ENCODE results near the gene PIRT. TPM values are rescaled to one million over a fixed set of nuclear protein-coding genes. Genes with fewer than 3 reads are reported as not detected.

PIRT gene
- total RNA-seq, 6 experiments from 2014 or later = not detected

GRCh38 chr17:10809605-10810004 lies 28.3 kb downstream of the PIRT start:
- Mint-ChIP-seq H3K36me3 (ENCODE audit: low read depth) (peaks cover 4% of the 10 kb centered on the region; the same call in 1 of the 2 replicates), H3K4me1 (ENCODE audit: low read depth) (no peaks in the 10 kb centered on the region), H3K27me3 (ENCODE audit: insufficient read depth) (peaks cover 2% of the 10 kb centered on the region), H3K27ac (no peak overlapping the region), H3K9me3 (peaks cover 37% of the 10 kb centered on the region; the same call in 1 of the 2 replicates), H3K4me3 (no peak overlapping the region)
- DNase-seq = no peak
- no peak for TF ChIP-seq CTCF (IDR thresholded peaks at IDR 0.05)

GRCh38 chr17:10807704-10808128 lies 30.2 kb downstream of the PIRT start:
- no peaks in the 10 kb centered on the region for H3K36me3 Mint-ChIP-seq (ENCODE audit: low read depth)
- peaks cover 26% of the 10 kb centered on the region; the same call in 1 of the 2 replicates for H3K9me3 Mint-ChIP-seq
- H3K4me3 Mint-ChIP-seq = no peak overlapping the region
- no peaks in the 10 kb centered on the region for H3K4me1 Mint-ChIP-seq (ENCODE audit: low read depth)
- no peak for DNase-seq
- peaks cover 3% of the 10 kb centered on the region; the same call in 1 of the 2 replicates for H3K27me3 Mint-ChIP-seq (ENCODE audit: insufficient read depth)
- H3K27ac Mint-ChIP-seq = no peak overlapping the region
- no peak for TF ChIP-seq CTCF (IDR thresholded peaks at IDR 0.05)

- Mint-ChIP-seq H3K4me1 (ENCODE audit: low read depth) (no peaks in the 10 kb centered on the region), H3K36me3 (ENCODE audit: low read depth) (no peaks in the 10 kb centered on the region), H3K27me3 (ENCODE audit: insufficient read depth) (peaks cover 3% of the 10 kb centered on the region; the same call in 1 of the 2 replicates), H3K27ac (no peak overlapping the region), H3K4me3 (no peak overlapping the region), H3K9me3 (peaks cover 26% of the 10 kb centered on the region)
- no peak for DNase-seq
- TF ChIP-seq CTCF (IDR thresholded peaks at IDR 0.05) = no peak
These were observed 31.2 kb downstream of the PIRT start for GRCh38 chr17:10806545-10807262.

- Mint-ChIP-seq H3K27me3 (ENCODE audit: insufficient read depth) (peaks cover 3% of the 10 kb centered on the region; the same call in 1 of the 2 replicates), H3K9me3 (peaks cover 28% of the 10 kb centered on the region), H3K36me3 (ENCODE audit: low read depth) (no peaks in the 10 kb centered on the region; the same call in 1 of the 2 replicates), H3K4me1 (ENCODE audit: low read depth) (no peaks in the 10 kb centered on the region), H3K4me3 (no peak overlapping the region), H3K27ac (no peak overlapping the region)
- TF ChIP-seq CTCF (IDR thresholded peaks at IDR 0.05) = no peak
- no peak for DNase-seq
These were observed 32.0 kb downstream of the PIRT start for GRCh38 chr17:10805911-10806310.

GRCh38 chr17:10804546-10804945 lies 33.3 kb downstream of the PIRT start:
- Mint-ChIP-seq H3K27ac (no peak overlapping the region), H3K9me3 (peaks cover 22% of the 10 kb centered on the region), H3K27me3 (ENCODE audit: insufficient read depth) (peaks cover 3% of the 10 kb centered on the region; the same call in 1 of the 2 replicates), H3K36me3 (ENCODE audit: low read depth) (no peaks in the 10 kb centered on the region; the same call in 1 of the 2 replicates), H3K4me1 (ENCODE audit: low read depth) (no peaks in the 10 kb centered on the region), H3K4me3 (no peak overlapping the region)
- TF ChIP-seq CTCF (IDR thresholded peaks at IDR 0.05) = no peak
- no peak for DNase-seq

All from HFFc6 (cell line).